Esophagus muscularis mucosa (tissue), 3 donors: ENCODE data around the gene MRGPRX3.

Experiments
- CTCF ChIP-seq, 3 experiments: fragments of 200-600 bp in 2 of 3; fragments of 450-650 bp in 1 of 3; sonication (generic) in 2 of 3; IDR thresholded peaks; one replicate each; pipeline ENCODE4 v1.5.1; 2017 to 2019; ENCODE audit warnings: antibody characterized with exemption in 3 of 3, mild to moderate bottlenecking in 2 of 3, moderate library complexity in 1 of 3
- POLR2AphosphoS5 ChIP-seq, 2 donors: sonication (generic); formaldehyde crosslinking; IDR thresholded peaks; one replicate each; pipeline ENCODE4 v1.6.1; 2017; ENCODE audit warnings: antibody characterized with exemption in 2 of 2

DNA sequence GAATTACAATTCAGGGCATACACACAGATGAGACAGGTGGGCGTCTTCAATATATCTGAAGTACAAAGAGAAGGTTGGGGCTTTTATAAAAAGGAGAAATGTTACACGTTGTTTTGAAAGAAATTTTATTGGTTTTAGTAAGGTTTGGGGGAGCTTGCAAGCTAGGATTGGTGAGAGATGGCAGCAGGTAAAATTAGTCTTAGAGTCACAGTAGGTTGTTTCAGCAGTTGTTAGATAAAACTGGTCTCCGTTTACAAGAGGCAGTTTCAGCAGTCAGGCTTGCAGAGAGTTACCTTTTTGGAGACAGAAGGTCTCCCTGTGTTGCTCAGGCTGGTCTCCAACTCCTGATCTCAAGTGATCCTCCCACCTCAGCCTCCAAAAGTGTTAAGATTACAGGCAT lies 24.1 kb upstream of the MRGPRX3 start:
- TF ChIP-seq CTCF (IDR thresholded peaks at IDR 0.05): no peak
- TF ChIP-seq POLR2AphosphoS5 (IDR thresholded peaks at IDR 0.05): no peak
